ENCODE measurements around the gene ZNF81.
"Not testable (repeated sequence)": the region's sequence is repeated elsewhere in the genome, so short reads cannot be mapped to it uniquely, and the experiment has no call there.

Gene ZNF81

DNA sequence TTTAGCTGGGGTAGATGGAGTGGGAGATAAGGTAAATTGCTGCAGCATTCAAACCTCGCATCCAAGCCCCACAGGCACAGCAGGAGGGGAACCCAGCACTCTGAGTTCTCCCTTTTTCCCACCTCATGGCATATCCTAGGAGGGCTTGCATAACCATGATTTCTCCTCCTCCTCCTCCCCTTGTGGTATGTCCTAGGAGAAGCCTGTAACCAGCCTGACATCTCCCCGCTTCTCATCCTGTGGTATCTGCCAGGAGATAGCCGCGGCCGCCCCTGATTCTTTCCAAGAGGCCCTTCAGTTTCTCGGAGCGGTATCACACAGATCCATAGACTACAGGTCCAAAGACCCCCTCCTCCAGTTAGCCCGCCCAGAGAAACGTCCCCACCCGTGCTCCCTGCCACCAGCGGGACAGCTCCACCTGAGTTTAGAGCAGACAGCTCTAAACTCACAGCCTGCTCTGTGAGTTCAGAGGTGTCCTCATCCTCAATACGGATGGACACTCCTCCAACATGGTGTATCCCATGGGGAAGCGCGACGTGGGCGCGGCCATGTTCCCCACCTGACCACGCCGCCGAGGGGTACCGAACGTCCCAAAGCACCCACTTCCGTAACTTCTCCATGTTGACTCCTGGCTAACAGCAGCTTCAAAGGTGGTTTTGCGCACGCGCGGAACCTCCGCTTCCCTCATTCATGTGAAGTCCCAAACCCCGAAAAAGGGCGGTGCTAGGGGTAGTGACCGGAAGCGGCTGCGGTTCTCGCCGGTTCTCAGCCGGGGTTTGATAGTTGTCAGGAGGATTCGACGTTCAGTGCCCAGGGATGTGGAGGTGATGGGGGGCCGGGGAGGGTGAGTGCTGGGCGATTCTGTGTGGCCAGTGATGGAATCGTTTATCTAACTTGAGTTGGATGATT is at the start of gene ZNF81:
TSS of gene ZNF81 (plus strand) at position 739 of the 909 bp plus-strand sequence. CDS start 9,366 bp downstream, outside the sequence.
- DNase-seq (ENCODE audit: low read depth in 2 of 2), result peak; percentile 81 to 82

DNA sequence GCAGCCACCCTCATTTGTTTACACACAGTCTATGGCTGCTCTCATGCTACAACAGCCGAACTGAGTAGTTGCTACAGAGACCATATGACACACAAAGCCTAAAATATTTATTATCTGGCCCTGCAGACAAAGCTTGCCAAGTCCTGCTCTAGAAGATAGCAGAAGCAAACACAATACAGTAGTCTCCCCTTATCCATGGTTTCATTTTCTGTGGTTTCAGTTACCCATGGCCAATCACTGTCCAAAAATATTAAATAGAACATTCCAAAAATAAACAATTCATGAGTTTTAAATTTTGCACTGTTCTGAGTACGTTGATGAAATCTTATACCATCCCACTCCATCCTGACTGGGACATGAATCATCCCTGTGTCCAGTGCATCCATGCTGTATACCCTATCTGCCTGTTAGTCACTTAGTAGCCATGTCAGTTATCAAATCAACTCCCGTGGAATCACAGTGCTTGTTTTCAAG is 40.2 kb upstream of the ZNF81 start:
- no peak for DNase-seq (ENCODE audit: low read depth in 2 of 2)

DNA sequence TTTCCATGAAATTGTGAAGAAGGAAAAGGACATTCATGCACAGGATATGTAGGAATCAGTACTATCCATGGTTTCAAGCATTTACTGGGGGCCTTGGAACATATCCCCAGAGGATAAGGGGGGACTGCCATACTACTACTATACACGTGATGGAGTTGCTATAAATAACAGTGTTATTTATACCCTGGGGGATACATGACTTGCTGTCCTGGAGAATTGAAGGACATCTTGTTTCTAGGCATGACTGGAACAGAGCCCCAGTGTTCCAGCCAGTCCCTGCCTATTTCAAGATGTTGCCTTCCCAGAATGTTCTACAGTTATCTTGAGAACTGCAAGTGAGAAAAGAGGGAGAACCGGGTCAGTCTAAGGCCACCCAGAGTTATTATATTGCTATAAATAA is 39.6 kb upstream of the ZNF81 start:
- no peak for DNase-seq (ENCODE audit: low read depth in 2 of 2)

DNA sequence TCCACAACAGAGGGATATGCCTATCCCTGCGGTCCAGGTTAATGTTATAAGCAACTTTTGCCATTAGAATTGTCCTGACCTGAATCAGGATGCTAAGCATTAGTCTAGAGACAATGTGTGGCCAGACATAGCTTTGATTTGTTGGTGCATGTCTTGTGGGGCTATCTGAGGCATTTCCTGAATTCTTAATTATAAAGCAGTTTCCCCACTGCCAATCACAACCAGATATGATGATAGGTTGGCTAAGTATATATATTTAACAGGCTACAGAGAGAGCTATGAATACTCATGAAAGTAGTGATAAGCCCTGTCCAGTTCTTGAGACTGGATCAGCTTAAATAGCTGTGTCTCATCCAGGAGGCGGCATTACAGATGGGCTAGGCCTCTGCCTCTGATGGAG is 37.8 kb upstream of the ZNF81 start:
- no peak for DNase-seq (ENCODE audit: low read depth in 2 of 2)

DNA sequence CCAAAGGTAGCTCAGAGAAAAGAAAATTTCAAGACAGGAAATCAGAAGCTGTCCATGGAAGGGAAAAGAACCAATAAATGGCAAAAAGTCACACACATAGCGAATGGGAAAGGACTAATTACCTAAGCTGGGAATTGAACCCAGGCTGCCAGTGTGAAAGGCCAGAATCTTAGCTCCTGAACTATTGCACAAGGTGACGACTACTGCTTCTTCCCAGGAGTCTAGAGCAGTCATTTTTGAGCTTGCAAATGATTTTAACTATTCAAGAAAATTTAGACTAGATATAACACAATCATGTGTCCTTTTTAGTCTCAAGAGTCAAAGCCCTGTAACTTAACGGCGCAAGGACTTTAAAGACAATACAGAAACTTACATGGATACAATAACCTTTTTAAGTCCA is 34.1 kb upstream of the ZNF81 start:
- no peak for DNase-seq (ENCODE audit: low read depth in 2 of 2)

DNA sequence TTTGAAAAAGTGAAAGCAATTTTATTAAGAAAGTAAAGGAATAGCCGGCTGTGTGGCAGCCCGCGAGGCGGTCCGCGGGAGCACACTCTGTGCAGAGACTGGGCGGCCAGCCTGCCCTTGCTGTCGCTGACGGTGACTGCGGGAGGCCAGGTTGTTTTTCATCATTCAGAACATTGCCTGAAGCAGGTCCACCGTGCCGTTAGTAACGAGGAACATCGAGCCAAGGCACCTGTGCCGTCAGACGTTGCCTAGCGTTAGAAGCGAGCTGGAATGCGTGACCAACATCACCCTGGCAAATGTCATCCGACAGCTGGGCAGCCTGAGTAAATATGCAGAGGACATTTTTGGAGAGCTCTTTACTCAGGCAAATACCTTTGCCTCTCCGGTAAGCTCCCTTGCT is 33.6 kb upstream of the ZNF81 start:
- not testable (repeated sequence) for DNase-seq (ENCODE audit: low read depth in 2 of 2)

DNA sequence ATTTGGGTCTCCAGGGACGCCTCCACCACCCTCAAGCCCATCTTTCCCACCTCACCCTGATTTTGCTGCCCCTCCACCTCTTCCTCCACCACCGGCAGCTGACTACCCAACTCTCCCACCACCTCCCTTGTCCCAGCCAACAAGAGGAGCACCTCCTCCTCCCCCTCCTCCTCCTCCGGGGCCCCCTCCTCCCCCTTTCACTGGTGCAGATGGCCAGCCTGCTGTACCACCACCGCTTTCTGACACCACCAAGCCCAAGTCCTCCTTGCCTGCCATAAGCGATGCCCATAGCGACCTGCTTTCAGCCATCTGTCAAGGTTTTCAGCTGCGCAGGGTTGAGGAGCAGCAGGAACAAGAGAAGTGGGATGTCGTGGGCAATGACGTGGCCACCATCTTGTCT is 32.4 kb upstream of the ZNF81 start:
- no peak for DNase-seq (ENCODE audit: low read depth in 2 of 2)

DNA sequence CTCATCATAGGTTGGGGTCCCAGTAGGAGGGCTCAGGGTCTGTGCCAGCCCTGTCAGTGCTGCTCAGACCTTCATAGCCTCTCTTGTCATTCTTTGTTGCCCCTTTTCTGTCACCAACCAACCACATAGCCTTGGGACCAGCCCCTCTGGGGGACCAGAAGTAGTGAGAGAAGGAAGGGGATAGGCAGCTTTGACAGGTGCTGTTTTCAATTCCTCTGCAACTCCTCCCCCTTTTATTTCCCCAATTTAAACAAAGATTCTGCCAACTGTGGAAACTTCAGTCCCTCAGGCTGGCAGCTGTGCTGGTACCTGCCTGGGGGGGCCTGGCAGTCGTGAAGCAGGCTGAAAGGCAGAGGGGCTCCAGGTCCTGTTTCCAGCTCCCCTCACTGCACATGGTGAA is 30.9 kb upstream of the ZNF81 start:
- not testable (repeated sequence) for DNase-seq (ENCODE audit: low read depth in 2 of 2)

DNA sequence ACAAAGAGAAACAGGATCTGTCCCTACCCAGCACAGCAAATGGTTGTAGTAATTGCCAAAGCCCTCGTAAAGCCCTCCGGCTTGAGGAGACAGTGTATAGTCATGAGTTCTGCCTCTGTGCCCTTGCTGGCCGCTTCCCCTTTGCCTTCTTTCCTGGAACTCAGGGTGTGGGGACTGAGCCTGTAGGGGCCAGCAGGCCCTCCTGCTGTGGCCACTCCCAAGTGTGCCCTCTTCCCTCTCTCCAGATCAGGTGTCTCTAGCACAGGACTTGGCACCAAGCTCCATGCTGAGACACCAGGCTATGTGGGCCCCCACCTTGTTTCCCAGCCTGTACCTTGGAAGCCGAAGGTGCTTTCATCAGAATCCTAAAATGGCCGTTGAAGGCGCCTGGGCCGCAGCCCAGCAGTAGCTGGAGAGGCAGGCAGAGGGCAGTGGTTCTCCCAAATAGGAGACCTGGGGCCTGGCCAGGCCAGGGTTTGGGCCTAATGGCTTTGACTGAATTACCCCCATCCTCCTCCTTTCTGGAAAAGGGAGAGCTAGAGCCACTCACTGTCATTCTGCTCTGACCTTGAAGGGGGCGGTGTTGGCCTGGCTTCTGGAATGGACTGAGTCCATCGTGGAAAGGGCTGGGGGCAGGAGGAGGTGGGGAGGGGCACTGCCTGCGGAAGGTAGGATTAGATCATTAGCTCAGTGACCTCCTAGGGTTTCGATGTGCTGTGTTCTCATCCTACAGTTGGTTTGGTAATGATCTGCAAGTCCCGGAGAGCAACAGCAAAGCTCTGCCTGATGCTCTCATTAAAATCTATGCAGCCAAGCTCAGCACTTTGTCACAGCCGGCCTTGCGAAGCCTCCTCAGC is 30.1 kb upstream of the ZNF81 start:
- DNase-seq (ENCODE audit: low read depth in 2 of 2), result not testable (repeated sequence)

DNA sequence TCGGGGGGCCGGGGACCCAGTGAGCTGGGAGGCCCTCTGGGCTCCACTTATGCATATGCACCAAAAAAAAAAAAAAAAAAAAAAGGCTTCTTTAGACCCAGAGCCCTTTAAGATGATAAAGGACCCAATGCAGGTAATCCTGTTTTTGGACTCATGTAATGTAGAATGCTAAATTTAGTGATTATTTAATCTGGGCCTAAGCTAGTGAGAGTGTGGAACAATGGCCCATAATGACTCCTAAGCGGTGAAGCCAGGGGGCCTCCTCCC is 29.5 kb upstream of the ZNF81 start:
- not testable (repeated sequence) for DNase-seq (ENCODE audit: low read depth in 2 of 2)

DNA sequence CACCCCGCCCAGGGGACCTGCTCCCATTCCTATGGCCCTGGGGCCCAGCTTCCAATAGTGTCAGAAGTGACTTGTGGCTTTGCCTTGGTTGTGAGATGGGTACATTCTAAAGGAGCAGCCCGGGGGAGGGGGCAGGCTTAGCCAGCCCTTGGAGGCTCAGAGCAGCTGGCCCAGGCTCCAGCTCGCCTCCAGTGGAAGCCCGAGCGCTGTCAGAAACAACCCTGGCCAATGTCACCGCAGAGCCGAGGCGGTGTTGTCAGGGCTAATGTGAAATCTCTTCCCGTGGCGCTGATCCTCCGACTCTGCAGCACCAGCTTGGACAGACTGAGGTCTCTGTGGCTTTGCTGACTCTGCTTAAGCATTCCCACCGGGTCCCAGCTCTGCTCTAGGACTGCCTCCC is 29.2 kb upstream of the ZNF81 start:
- DNase-seq (ENCODE audit: low read depth in 2 of 2), result no peak

DNA sequence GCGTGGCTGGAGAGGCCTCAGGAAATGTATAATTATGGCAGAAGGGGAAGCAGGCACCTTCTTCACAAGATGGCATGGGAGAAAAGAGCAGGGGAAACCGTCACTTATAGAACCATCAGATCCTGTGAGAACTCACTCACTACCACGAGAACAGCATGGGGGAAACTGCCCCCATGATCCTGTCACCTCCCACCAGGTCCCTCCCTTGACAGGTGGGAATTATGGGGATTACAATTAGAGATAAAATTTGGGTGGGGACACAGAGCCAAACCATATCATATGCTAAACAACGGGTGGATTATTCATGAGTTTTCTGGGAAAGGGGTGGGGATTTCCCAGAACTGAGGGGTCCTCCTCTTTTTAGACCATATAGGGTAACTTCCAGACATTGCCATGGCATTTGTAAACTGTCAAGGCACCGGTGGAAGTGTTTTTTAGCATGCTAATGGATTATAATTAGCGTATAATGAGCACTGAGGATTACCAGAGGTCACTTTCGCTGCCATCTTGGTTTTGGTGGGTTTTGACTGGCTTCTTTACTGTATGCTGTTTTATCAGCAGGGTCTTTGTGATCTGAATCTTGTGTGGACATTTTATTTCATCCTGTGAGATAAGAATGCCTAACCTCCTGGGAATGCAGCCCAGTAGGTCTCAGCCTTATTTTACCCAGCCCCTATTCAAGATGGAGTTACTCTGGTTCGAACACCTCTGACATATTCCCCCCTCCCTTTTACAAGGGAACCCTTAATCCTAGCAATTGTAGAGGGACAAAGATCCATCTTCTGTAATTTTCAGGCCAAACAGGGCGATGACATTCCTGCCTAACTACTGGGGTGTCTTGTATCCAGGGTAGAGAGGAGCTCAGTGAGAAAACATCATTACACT is 27.6 kb upstream of the ZNF81 start:
- DNase-seq (ENCODE audit: low read depth in 2 of 2), result no peak

DNA sequence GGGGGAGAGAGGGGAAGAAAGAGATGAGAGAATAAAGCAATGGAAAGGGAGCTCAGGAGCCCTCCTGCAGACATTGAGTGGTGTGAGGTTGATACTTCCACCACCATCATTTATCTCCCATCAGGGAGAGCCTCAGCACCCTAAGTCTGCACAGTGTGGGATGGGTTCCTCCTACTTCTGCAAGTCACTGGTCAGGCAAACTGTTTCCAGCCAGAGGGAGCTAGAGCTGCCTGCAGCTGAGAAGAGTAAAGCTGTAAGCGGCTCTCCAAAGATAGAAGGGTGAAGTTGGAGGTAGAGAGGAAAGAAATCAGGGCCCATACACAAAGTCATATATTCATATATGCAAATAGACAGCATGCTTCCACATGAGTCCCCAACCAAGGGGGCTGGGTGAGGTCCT is 21.9 kb upstream of the ZNF81 start:
- DNase-seq (ENCODE audit: low read depth in 2 of 2), result no peak

DNA sequence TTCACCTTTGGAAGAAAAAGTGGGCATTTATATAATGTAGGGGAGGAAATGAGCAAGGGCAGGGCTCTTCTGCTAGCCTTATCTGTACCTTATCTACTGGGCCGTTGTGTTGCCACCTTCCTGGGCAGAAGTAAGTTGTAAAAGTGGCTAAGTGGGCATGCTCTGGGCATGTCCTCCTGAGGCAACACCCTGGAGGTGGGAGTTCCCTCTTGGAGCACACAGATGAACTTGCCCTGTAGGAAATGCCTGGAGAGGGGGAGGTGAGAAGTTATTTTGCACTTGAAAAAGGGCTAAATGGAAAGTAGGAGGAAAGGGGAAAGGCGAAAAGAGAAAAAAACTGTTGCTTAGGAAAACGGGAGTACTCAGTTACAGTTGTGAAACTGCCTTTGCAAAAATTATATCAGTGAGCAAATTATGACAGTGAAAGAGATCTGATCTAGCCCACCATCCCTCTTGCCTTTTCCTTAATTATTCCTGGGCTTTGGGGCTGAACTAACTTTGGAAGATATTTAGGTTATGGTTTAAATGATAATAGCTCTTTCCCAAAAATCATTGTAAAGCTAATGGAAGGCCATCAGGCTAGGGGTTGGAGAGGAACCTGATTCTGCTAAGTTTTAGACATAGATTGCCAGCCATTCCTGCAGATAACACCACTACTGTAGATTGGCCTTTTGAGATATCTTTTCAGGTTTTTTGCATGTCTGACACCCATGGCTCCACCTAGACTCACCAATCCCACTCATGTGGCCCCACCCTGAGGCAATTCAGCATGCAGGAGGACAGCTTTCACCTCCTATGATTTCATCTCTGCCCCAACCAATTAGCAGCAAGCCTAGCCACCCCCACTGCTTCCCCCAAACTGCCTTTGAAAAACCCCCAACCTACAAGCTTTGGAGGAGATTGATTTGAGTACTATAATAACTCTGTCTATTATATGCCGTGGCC is 20.5 kb upstream of the ZNF81 start:
- DNase-seq (ENCODE audit: low read depth in 2 of 2), result no peak

DNA sequence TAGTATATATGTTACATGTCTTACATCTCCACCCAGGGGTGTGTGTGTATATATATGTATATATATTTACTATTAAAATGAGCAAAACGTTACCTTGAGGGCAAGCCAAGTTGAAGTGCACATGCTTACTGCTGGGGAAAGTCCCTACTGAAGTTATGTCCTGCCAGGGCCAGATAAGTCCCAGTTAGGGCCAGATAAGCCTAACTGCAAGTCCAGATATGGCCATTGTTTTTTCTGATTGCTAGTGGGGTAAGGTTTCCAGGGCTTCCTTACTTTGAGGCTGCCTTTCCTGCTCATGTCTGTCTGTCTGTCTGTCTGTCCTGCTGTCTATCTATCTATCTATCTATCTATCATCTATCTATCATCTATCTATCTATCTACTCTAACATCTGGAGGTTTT is 19.3 kb upstream of the ZNF81 start:
- DNase-seq (ENCODE audit: low read depth in 2 of 2), result no peak

DNA sequence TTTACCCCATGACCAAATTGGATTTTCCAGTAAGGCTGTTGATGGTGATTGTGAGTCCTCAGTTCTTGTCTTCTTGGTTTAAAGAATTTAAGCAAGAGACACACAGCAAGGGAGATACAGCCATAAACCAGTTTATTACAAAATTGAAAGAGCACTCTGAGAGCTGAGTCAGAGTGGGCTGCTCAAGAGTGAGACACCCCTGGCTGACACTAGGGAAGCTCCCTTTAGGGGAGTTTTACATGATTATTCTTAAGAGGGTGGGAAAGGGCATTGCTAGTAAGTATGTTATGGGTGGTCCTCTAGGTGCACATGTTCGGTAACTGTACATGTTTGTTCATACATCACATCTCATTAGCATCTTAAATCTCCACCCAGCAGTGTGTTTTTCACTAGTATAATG is 18.8 kb upstream of the ZNF81 start:
- DNase-seq (ENCODE audit: low read depth in 2 of 2), result no peak

DNA sequence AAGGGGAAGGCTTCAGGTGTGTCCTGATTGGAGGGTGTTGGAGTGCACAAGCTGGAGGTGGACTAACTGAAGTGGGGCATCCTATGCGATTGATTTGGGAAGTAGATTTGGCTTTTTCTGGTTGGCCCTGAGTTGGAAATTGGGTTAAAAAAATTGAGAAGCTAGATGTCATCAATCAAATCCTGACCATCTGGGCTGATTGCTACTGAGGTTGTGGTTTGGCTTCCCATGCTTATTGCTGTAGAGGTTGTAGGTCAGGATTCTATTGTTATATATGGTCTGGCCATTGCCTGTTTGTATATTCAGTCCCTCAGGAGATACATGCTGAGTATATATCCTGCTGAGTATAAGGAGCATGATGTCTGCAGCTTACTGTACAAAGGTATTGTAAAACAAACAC is 7.7 kb upstream of the ZNF81 start:
- DNase-seq (ENCODE audit: low read depth in 2 of 2), result no peak

DNA sequence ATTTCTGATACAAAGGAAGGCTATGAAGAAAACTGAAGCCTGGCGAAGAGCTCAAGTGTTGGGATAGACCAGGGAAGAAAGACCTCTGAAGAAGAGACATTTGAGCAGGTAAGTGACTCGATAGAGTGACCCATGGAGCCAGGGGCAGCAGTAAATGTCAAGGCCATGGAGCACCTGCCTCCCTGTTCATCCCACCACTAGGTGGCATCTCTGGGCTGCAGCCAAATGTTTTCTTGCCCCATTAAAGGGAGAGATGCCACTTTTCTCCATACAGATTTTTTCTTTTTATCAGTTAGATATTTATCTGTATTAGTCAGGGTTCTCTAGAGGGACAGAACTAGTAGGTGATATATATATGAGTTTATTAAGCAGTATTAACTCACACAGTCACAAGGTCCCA is 4.9 kb upstream of the ZNF81 start:
- DNase-seq (ENCODE audit: low read depth in 2 of 2), result peak; percentile 7 to 42

DNA sequence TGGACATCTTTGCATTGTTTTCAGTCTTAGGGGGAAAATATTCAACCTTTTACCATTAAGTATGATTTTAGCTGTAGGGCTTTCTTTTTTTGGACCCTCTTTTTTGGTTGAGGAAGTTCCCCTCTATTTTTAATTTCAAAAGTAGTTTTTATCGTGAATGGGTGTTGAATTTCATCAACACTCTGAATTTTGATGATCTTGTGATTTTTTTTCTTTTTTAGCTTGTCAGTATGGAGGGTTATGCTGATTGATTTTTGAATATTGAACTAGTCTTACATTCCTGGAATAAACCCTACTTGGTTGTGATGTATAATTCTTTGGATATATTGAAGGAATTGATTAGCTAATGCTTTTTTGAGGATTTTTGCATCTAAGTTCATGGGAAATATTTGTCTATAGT is 1.7 kb downstream of the ZNF81 start:
- DNase-seq (ENCODE audit: low read depth in 2 of 2), result no peak

DNA sequence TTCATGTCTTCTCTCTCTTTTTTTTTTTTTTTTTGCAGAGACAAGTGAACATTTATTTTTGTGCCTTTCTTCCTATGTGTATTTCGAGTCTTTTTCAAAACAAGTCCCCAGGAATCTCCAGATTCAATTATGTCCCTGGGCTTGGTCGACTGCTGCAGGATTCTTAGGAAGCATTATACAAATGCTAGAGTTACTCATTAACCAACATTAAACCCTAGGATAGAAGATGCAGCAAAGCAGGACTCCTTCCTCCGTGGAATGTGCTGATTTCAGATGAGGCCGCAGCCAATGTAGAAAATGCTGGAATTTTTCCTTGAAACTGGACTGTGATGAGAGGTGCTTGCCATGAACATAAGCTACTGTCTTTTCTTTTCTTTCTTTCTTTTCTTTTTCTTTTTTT is 3.4 kb downstream of the ZNF81 start:
- DNase-seq (ENCODE audit: low read depth in 2 of 2), result no peak

DNA sequence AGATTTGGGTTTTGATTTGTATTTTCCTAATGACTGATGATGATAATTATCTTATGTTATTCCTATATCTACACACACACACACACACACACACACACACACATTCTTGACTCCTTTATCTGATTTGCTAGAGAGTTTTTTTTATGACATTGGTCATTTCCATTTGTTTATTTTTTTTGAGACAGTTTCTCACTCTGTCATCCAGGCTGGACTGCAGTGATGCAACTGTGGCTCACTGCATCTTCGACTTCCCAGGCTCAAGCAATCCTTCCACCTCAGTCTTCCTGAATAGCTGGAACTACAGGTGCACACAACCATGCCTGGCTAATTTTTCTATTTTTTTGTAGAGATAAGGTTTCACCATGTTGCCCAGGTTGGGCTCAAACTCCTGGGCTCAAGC is 6.7 kb downstream of the ZNF81 start:
- DNase-seq (ENCODE audit: low read depth in 2 of 2), result no peak

All from stimulated activated CD4-positive, alpha-beta T cell treated with anti-CD3 and anti-CD28 coated beads, Interleukin-1b, Interleukin-23, amount 100 ng/mL, for 4 hours (primary cell).